WERI-Rb-1 (cell line): ENCODE results near the gene RAB3D.
"Not testable (repeated sequence)": the region's sequence is repeated elsewhere in the genome, so short reads cannot be mapped to it uniquely, and the experiment has no call there.

Experiments used
- DNase-seq: peaks from one replicate; pipeline ENCODE4 v3.0.0-alpha.2; 2020
- H3K27ac ChIP-seq: fragments of 250-450 bp; sonication (Bioruptor Pico); 2 replicates; pipeline ENCODE4 v1.5.1; 2020; ENCODE audit warnings: mild to moderate bottlenecking, moderate library complexity
- H3K27me3 ChIP-seq: fragments of 250-450 bp; sonication (Bioruptor Pico); 2 replicates; pipeline ENCODE4 v1.5.1; 2021; ENCODE audit warnings: mild to moderate bottlenecking, low read depth, moderate library complexity; ENCODE audit not compliant: insufficient read depth, severe bottlenecking
- H3K36me3 ChIP-seq: fragments of 250-450 bp; sonication (Bioruptor Pico); 2 replicates; pipeline ENCODE4 v1.5.1; 2020; ENCODE audit warnings: mild to moderate bottlenecking, moderate library complexity
- H3K4me3 ChIP-seq: 2 replicates; pipeline ENCODE4 v1.5.1; 2011; ENCODE audit warnings: low read depth, mild to moderate bottlenecking, control low read depth, low read length
- H3K9me3 ChIP-seq: fragments of 250-450 bp; sonication (Bioruptor Pico); 2 replicates; pipeline ENCODE4 v1.5.1; 2021; ENCODE audit warnings: mild to moderate bottlenecking, moderate library complexity; ENCODE audit not compliant: severe bottlenecking
- CTCF ChIP-seq: IDR thresholded peaks from 2 replicates; pipeline ENCODE4 v1.5.1; 2011; ENCODE audit warnings: low read depth, mild to moderate bottlenecking, control low read depth, inconsistent platforms, low read length

Gene RAB3D

GRCh38 chr19:11380653-11381537 lies 41.4 kb upstream of the RAB3D start:
- Histone ChIP-seq H3K4me3 (peak overlapping the region; percentile 62), H3K27me3 (peaks cover 16% of the 10 kb centered on the region), H3K27ac (peak overlapping the region; percentile 73), H3K9me3 (no peaks in the 10 kb centered on the region), H3K36me3 (no peaks in the 10 kb centered on the region; the same call in 1 of the 2 replicates)
- peak; percentile 99 for DNase-seq
- peak; percentile 92 for TF ChIP-seq CTCF

GRCh38 chr19:11379857-11380350 lies 40.4 kb upstream of the RAB3D start:
- no peak overlapping the region for H3K27ac ChIP-seq
- TF ChIP-seq CTCF = no peak
- DNase-seq = no peak
- H3K4me3 ChIP-seq = no peak overlapping the region
- H3K27me3 ChIP-seq = peaks cover 16% of the 10 kb centered on the region
- no peaks in the 10 kb centered on the region for H3K9me3 ChIP-seq
- H3K36me3 ChIP-seq = no peaks in the 10 kb centered on the region; the same call in 1 of the 2 replicates

GRCh38 chr19:11379269-11379845 lies 39.9 kb upstream of the RAB3D start:
- H3K27ac ChIP-seq, H3K4me3 ChIP-seq, H3K9me3 ChIP-seq, DNase-seq, H3K36me3 ChIP-seq: not testable (repeated sequence)
- H3K27me3 ChIP-seq = peaks cover 16% of the 10 kb centered on the region

- TF ChIP-seq CTCF = peak; percentile 90
- no peak overlapping the region for H3K27ac ChIP-seq
These were observed 39.1 kb upstream of the RAB3D start for GRCh38 chr19:11378319-11379189.

GRCh38 chr19:11377756-11378155 lies 38.3 kb upstream of the RAB3D start:
- no peaks in the 10 kb centered on the region; the same call in 1 of the 2 replicates for H3K36me3 ChIP-seq
- TF ChIP-seq CTCF = no peak
- peaks cover 4% of the 10 kb centered on the region for H3K27me3 ChIP-seq
- DNase-seq = no peak
- no peak overlapping the region for H3K27ac ChIP-seq
- no peaks in the 10 kb centered on the region for H3K9me3 ChIP-seq
- no peak overlapping the region for H3K4me3 ChIP-seq

More at GRCh38 chr19:11378319-11379189, 39.1 kb upstream of the RAB3D start:
- Histone ChIP-seq H3K4me3 (no peak overlapping the region), H3K9me3 (no peaks in the 10 kb centered on the region), H3K36me3 (no peaks in the 10 kb centered on the region; the same call in 1 of the 2 replicates), H3K27me3 (peaks cover 12% of the 10 kb centered on the region)
- peak; percentile 80 for DNase-seq

- Histone ChIP-seq H3K27me3 (no peaks in the 10 kb centered on the region), H3K27ac (no peak overlapping the region), H3K9me3 (no peaks in the 10 kb centered on the region), H3K4me3 (no peak overlapping the region), H3K36me3 (no peaks in the 10 kb centered on the region; the same call in 1 of the 2 replicates)
- no peak for TF ChIP-seq CTCF
- no peak for DNase-seq
These were observed 37.8 kb upstream of the RAB3D start for GRCh38 chr19:11377237-11377636.
